Mucosa of descending colon (tissue), 3 donors: Measurements from ENCODE around the gene ARID3C. TPM values are rescaled to one million over a fixed set of nuclear protein-coding genes. Genes with fewer than 3 reads are reported as not detected.

Experiments used
- ATAC-seq: fragments of 200-7000 bp; cut with Tn5 transposase; one replicate; pipeline ENCODE4 v1.9.1; 2020; ENCODE audit warnings: mild to moderate bottlenecking, moderate library complexity
- DNase-seq, 3 donors: peaks; one replicate each; pipeline ENCODE4 v3.0.0-alpha.2; 2020
- H3K36me3 ChIP-seq: fragments of 200-600 bp; one replicate; pipeline ENCODE4 v1.8.0; 2021; ENCODE audit warnings: low read depth, mild to moderate bottlenecking
- H3K4me1 ChIP-seq: fragments of 200-600 bp; one replicate; pipeline ENCODE4 v1.8.0; 2021; ENCODE audit warnings: low read depth, mild to moderate bottlenecking
- H3K4me3 ChIP-seq: fragments of 200-600 bp; one replicate; pipeline ENCODE4 v1.8.0; 2021; ENCODE audit warnings: mild to moderate bottlenecking
- H3K9me3 ChIP-seq: fragments of 200-600 bp; one replicate; pipeline ENCODE4 v1.8.0; 2021; ENCODE audit warnings: mild to moderate bottlenecking
- intact Hi-C, 2 donors: fragments of 100-400 bp; cut with DNase I in 1 of 2; cut with micrococcal nuclease in 1 of 2; formaldehyde crosslinking; loops; one replicate each; pipeline versions ENCODE4 v1.11.0 to v1.11.1; 2022; cut with DNase I, micrococcal nuclease
- total RNA-seq, 3 donors: library from RNA; stranded (reverse); fragmentation: NEBNext Ultra II Directional in 2 of 3; extraction: Animal tissue kit (Norgen Biotek cat#: 25700) in 2 of 3; gene quantifications; one replicate each; pipeline versions ENCODE4 v1.2.1 to v1.2.4, GENCODE V29; 2021 to 2023
- TF ChIP-seq, protein P1 (sequence below): fragments of 200-600 bp; IDR thresholded peaks from one replicate; pipeline ENCODE4 v1.8.0; 2022; ENCODE audit warnings: antibody characterized with exemption, mild to moderate bottlenecking
- donor health status: DM: no; HTN: no; CAD: no; lungs with moderate emphysema.
- donor health status: DM: no; HTN: no; CAD: no.
- donor health status: DM: no; HTN: yes; CAD: no.

The ARID3C gene
- total RNA-seq, 3 donors from 2014 or later: not detected

DNA sequence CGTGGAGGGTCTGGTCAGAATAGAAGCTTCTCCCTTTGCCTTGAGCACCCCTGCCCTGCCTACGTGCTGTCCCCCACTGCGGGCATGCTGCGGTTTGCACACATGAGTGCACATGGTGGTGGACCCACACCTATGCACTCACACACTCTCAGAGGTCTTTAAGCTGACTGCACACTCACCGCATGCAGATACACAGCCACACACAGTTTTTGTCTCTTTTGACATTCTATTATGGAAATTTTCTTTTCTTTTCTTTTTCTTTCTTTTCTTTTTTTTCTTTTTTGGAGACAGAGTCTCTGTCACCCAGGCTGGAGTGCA is 584 bp upstream of the ARID3C start:
- TF ChIP-seq, protein P1, sequence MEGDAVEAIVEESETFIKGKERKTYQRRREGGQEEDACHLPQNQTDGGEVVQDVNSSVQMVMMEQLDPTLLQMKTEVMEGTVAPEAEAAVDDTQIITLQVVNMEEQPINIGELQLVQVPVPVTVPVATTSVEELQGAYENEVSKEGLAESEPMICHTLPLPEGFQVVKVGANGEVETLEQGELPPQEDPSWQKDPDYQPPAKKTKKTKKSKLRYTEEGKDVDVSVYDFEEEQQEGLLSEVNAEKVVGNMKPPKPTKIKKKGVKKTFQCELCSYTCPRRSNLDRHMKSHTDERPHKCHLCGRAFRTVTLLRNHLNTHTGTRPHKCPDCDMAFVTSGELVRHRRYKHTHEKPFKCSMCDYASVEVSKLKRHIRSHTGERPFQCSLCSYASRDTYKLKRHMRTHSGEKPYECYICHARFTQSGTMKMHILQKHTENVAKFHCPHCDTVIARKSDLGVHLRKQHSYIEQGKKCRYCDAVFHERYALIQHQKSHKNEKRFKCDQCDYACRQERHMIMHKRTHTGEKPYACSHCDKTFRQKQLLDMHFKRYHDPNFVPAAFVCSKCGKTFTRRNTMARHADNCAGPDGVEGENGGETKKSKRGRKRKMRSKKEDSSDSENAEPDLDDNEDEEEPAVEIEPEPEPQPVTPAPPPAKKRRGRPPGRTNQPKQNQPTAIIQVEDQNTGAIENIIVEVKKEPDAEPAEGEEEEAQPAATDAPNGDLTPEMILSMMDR: no peak
- DNase-seq: no peak
- H3K36me3 ChIP-seq: no peaks in the 10 kb centered on the region
- peaks cover 23% of the 10 kb centered on the region for H3K4me1 ChIP-seq
- intact Hi-C loops: no loop called here
- no peaks in the 10 kb centered on the region for H3K9me3 ChIP-seq
- no peak overlapping the region for H3K4me3 ChIP-seq
- no peak for ATAC-seq

DNA sequence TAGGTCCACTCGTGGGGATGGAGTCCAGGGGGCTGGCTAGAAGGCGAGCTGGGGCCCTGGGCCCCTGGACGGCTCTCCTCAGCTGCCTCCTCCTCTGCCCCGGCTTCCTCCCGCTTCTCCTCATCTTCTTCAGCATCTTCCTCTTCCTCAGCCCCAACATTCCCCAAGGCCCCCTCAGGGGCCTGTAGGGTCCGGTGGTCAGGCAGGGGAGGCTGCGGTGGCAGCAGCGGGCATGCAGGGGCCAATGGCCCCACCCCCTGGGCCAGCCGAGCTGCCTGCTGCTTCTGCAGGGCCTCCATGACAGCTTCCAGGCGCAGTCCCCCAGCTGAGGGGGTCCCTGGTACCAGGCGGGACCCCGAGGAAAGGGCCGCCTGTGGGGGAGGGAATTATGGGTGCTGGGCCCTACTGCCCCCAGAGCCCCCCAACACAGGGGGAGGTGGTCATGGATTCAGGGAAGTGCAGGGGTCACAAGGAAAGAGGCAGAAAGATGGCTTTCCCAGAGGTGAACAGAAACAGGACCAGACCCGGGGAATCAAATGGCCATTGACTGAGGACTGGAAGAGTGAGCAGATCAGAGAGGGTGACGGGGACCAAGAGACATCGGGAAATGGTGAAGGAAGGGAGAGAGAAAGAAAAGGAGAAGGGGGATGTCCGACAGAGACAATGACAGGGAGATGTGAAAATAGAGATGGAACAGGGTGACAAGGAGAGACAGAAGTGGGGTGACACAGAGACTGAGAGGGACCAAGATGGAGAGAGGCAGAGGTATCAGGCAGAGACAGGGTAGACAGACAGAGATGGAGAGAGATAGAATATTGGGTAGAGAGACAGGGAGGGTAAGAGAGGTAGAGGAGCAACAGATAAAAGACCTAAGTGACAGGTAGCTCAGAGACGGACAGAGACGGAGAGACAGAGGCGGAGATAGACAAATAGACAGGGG is 880 bp downstream of the ARID3C start:
- no peak for ATAC-seq
- intact Hi-C loops: no loop called here
- Histone ChIP-seq H3K36me3 (no peaks in the 10 kb centered on the region), H3K4me1 (peaks cover 23% of the 10 kb centered on the region), H3K9me3 (no peaks in the 10 kb centered on the region), H3K4me3 (no peak overlapping the region)
- no peak for DNase-seq
- TF ChIP-seq, protein P1: no peak

DNA sequence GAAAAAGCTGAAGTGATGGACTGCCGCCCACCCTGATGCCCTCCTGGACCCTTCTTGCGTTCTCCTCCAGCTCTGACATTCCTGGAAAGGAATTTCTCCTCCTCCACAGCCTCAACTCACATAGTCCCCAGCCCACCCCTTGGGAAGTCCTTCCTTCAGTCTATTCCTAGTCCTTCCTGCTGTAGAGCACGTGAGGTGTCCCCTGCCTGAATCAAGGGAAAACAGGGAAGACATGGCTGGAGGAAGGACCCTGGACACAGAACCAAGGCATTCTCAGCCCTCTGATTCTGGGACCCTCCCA is 3.7 kb downstream of the ARID3C start:
- intact Hi-C loops: no loop called here
- no peaks in the 10 kb centered on the region for H3K9me3 ChIP-seq
- peaks cover 16% of the 10 kb centered on the region for H3K4me1 ChIP-seq
- TF ChIP-seq, protein P1: no peak
- ATAC-seq: no peak
- no peaks in the 10 kb centered on the region for H3K36me3 ChIP-seq
- no peak for DNase-seq
- H3K4me3 ChIP-seq: no peak overlapping the region

DNA sequence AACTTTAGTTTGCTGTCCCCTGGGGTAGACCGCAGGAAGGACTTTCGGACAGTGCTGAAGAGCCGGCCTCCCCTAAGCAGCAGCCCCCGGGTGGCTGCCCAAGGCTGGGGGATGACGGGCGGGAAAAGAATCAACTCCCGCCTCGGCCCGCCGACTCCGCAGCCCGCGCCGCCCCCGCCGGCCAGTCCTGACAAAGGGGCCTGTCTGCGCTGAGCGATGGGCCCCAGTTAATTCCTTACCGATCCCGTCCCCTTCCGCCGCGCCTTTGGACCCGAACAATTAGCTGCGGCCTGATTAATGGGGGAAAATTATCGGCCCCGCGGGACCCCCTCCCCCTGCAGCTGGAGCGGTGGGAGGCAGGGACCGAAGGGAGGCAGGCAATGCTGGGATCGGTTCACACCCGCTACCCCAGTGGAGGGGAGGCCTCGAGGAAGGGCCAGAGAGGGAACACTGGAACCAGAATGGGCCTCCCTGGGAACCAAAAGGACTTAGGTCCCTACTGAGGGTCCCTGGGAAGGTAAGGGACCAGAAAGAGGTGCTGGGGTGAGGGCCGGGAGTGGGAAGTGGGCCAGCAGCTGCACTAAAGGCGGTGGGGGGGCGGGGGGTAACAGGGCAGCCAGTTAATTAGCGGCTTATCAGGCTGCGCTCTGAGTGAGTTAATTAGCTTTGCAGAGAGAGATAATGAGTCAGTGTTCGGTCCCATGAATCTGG is 4.2 kb downstream of the ARID3C start:
- DNase-seq: no peak
- no peaks in the 10 kb centered on the region for H3K9me3 ChIP-seq
- no peak overlapping the region for H3K4me3 ChIP-seq
- intact Hi-C loops: no loop called here
- TF ChIP-seq, protein P1: no peak
- H3K36me3 ChIP-seq: no peaks in the 10 kb centered on the region
- ATAC-seq: no peak
- H3K4me1 ChIP-seq: peaks cover 17% of the 10 kb centered on the region

DNA sequence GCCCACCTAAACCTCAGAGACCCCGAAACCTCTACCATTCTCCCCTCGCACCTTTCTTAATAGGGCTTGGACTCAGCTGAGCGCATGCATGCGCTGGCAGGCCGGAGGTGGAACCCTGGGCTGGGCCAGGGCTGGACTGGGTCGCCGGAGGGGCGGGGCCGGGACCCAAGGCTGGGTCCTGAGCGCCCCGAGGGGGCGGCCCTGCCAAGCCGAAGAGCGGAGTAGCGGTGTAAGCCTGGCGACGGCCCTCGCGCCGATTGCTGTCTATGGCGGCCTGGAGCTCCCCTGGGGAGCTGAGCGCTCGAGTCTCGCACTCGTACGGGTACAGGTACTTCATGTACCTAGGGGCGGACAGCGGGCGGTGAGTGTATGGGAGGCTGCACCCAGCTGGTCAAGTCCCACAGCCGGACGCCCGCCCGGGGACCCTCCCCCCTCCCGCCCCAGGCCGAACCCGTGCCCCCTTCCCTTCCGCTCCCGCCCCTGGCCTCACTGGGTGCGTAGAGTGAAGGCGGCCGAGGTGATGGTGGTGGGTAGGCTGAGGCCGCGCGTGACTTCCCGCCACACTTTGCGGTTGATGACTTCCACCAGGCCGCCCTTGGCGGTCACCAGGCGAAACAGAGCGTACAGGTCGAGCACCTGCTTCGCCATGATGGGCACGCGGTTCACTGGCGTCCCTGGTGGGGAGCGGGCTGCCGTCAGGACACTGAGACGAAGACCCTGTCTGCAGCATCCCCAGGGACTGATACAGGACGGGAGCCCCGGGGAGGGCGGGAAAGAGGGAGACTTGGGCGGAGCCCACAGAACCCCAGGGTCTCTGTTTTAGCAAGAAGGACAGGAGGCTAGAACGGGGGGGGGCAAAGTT is 5.3 kb downstream of the ARID3C start:
- H3K9me3 ChIP-seq: no peaks in the 10 kb centered on the region
- DNase-seq (no peak), ATAC-seq (no peak)
- H3K4me1 ChIP-seq: peaks cover 15% of the 10 kb centered on the region
- TF ChIP-seq, protein P1: no peak
- intact Hi-C loops: no loop called here
- H3K36me3 ChIP-seq: no peaks in the 10 kb centered on the region
- no peak overlapping the region for H3K4me3 ChIP-seq
